ENCODE measurements around the gene CNTN2. TPM values are rescaled to one million over a fixed set of nuclear protein-coding genes. Genes with fewer than 3 reads are reported as not detected.

Gene CNTN2
- total RNA-seq, 1 experiment from 2014 or later, result 1.2 TPM

DNA sequence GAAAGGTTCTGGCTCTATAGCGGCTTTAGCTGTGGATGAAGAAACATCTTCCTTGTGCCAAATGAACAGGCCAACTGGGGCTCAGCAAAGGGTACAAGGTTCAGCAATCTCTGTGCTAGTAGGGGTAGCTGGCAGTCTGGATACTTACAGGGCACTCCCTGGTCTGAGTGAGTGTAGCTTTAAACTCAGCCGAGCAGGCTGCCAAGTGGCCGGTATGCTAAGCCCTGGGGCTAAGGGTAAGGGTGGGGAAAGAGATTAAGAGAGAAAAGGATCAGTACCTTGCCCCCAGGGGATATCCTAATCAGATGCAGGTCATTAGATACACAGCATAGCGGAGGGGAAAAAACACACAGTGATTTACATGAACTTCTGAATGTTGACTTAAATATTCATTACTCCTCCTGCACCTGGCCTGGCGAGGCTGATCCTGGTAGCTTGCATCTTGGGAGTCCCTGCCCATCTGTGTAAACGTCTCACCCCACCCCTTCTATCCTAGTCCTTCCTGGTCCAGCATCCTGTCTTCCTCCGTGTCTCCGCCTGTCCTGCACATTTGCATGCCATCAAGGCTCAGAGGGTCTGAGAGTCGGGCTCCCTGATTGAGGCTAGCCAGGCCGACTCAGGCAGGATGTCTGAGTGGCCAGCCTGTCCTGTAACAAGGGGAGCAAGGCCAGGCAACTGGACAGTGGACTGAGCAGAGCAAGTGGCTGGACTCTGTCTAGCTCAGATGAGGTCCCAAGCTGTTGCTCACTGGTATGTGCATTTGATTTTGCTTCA lies 39.5 kb upstream of the CNTN2 start (continued):
- TF ChIP-seq, protein P1, sequence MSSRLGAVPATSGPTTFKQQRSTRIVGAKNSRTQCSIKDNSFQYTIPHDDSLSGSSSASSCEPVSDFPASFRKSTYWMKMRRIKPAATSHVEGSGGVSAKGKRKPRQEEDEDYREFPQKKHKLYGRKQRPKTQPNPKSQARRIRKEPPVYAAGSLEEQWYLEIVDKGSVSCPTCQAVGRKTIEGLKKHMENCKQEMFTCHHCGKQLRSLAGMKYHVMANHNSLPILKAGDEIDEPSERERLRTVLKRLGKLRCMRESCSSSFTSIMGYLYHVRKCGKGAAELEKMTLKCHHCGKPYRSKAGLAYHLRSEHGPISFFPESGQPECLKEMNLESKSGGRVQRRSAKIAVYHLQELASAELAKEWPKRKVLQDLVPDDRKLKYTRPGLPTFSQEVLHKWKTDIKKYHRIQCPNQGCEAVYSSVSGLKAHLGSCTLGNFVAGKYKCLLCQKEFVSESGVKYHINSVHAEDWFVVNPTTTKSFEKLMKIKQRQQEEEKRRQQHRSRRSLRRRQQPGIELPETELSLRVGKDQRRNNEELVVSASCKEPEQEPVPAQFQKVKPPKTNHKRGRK (CRISPR knock-in tag; IDR thresholded peaks at IDR 0.05; ENCODE audit: borderline replicate concordance), result no peak
- TF ChIP-seq, protein P2, sequence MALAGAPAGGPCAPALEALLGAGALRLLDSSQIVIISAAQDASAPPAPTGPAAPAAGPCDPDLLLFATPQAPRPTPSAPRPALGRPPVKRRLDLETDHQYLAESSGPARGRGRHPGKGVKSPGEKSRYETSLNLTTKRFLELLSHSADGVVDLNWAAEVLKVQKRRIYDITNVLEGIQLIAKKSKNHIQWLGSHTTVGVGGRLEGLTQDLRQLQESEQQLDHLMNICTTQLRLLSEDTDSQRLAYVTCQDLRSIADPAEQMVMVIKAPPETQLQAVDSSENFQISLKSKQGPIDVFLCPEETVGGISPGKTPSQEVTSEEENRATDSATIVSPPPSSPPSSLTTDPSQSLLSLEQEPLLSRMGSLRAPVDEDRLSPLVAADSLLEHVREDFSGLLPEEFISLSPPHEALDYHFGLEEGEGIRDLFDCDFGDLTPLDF (CRISPR knock-in tag; IDR thresholded peaks at IDR 0.05), result no peak

GRCh38 chr1:205004351-205004750 lies 38.7 kb upstream of the CNTN2 start:
- POLR2A ChIA-PET, result no interaction called here
- no peaks in the 10 kb centered on the region for H3K36me3 Mint-ChIP-seq

GRCh38 chr1:205008896-205009295 lies 34.1 kb upstream of the CNTN2 start:
- ChIA-PET POLR2A (no interaction called here), CTCF (no interaction called here)
- ATAC-seq (no peak), DNase-seq (ENCODE audit: low spot score) (no peak)
- Mint-ChIP-seq H3K36me3 (no peaks in the 10 kb centered on the region), H3K27ac (no peak overlapping the region), H3K4me3 (no peak overlapping the region), H3K4me1 (peaks cover 25% of the 10 kb centered on the region), H3K9me3 (no peaks in the 10 kb centered on the region), H3K27me3 (ENCODE audit: low read depth) (peaks cover 32% of the 10 kb centered on the region)
- TF ChIP-seq FOXK1 (CRISPR knock-in tag; IDR thresholded peaks at IDR 0.05) (no peak), GTF2I (CRISPR knock-in tag; conservative IDR thresholded peaks at IDR 0.05) (no peak), FOXJ3 (CRISPR knock-in tag; IDR thresholded peaks at IDR 0.05; ENCODE audit: borderline replicate concordance) (no peak), MXD4 (CRISPR knock-in tag; IDR thresholded peaks at IDR 0.05; ENCODE audit: borderline replicate concordance) (no peak), USF1 (CRISPR knock-in tag; IDR thresholded peaks at IDR 0.05) (no peak), ZNF416 (CRISPR knock-in tag; IDR thresholded peaks at IDR 0.05) (no peak), HMGA2 (CRISPR knock-in tag; IDR thresholded peaks at IDR 0.05) (no peak)
- TF ChIP-seq, protein P1 (CRISPR knock-in tag; IDR thresholded peaks at IDR 0.05; ENCODE audit: borderline replicate concordance), result no peak

More at GRCh38 chr1:205004351-205004750, 38.7 kb upstream of the CNTN2 start:
- Mint-ChIP-seq H3K4me3 (no peak overlapping the region), H3K27ac (no peak overlapping the region), H3K4me1 (peaks cover 23% of the 10 kb centered on the region), H3K9me3 (no peaks in the 10 kb centered on the region), H3K27me3 (ENCODE audit: low read depth) (peaks cover 66% of the 10 kb centered on the region)
- ATAC-seq (no peak), DNase-seq (ENCODE audit: low spot score) (no peak)
- CTCF ChIA-PET, result interaction anchor here (1.2 to 18.7 kb wide), 2 partner anchors 58 to 241 kb away, joined by 3 to 648 read pairs; no protein-coding TSS in a partner anchor
- TF ChIP-seq FOXP4 (CRISPR knock-in tag; IDR thresholded peaks at IDR 0.05), result no peak
- no peak for TF ChIP-seq NFYB (CRISPR knock-in tag; conservative IDR thresholded peaks at IDR 0.05; ENCODE audit: low read depth)
- no peak for TF ChIP-seq TCF7 (CRISPR knock-in tag; IDR thresholded peaks at IDR 0.05; ENCODE audit: low read depth)
